ENCODE measurements around the gene SYCP3.

- TF ChIP-seq CTCF (IDR thresholded peaks at IDR 0.05; ENCODE audit: poor library complexity), result no peak
- TF ChIP-seq EZH2phosphoT487 (IDR thresholded peaks at IDR 0.05; ENCODE audit: low read depth, severe bottlenecking, unreplicated experiment), result no peak
Observed at GRCh38 chr12:101748907-101749306, 9.6 kb upstream of the SYCP3 start.

All from hepatocyte (in vitro differentiated cells).